Smooth muscle cell (in vitro differentiated cells): ENCODE results near the gene SPAAR. TPM values are rescaled to one million over a fixed set of nuclear protein-coding genes. Genes with fewer than 3 reads are reported as not detected.

Experiments
- DNase-seq: peaks from one replicate; lab custom pipeline; 2025; ENCODE audit not compliant: unreplicated experiment; lab: John Stamatoyannopoulos, UW
- H2AFZ ChIP-seq: fragments of 200-600 bp; sonication (generic); 2 replicates; pipeline ENCODE4 v1.6.0; 2016; ENCODE audit warnings: antibody characterized with exemption, low read depth, mild to moderate bottlenecking
- H3F3A ChIP-seq: fragments of 200-600 bp; sonication (generic); 2 replicates; pipeline ENCODE4 v1.6.0; 2017; ENCODE audit warnings: antibody characterized with exemption, low read depth
- H3K27ac ChIP-seq: fragments of 200-600 bp; sonication (generic); 2 replicates; pipeline ENCODE4 v1.5.1; 2016; ENCODE audit warnings: low read depth, mild to moderate bottlenecking
- H3K27me3 ChIP-seq: fragments of 200-600 bp; sonication (generic); 2 replicates; pipeline ENCODE4 v1.6.1; 2016; ENCODE audit warnings: low read depth, mild to moderate bottlenecking
- H3K36me3 ChIP-seq: fragments of 200-600 bp; sonication (generic); 2 replicates; pipeline ENCODE4 v1.5.1; 2016; ENCODE audit warnings: low read depth
- H3K4me1 ChIP-seq: fragments of 200-600 bp; sonication (generic); 2 replicates; pipeline ENCODE4 v1.5.1; 2016; ENCODE audit warnings: low read depth
- H3K4me2 ChIP-seq: fragments of 200-600 bp; sonication (generic); 2 replicates; pipeline ENCODE4 v1.6.0; 2016; ENCODE audit warnings: mild to moderate bottlenecking
- H3K4me3 ChIP-seq: fragments of 200-600 bp; sonication (generic); 2 replicates; pipeline ENCODE4 v1.5.1; 2016; ENCODE audit warnings: mild to moderate bottlenecking
- H3K79me2 ChIP-seq: fragments of 200-600 bp; sonication (generic); 2 replicates; pipeline ENCODE4 v1.6.0; 2016; ENCODE audit warnings: low read depth, mild to moderate bottlenecking
- H3K9ac ChIP-seq: fragments of 200-600 bp; sonication (generic); 2 replicates; pipeline ENCODE4 v1.6.0; 2016; ENCODE audit warnings: low read depth
- H3K9me3 ChIP-seq: fragments of 200-600 bp; sonication (generic); replicated peaks from 2 replicates; pipeline ENCODE4 v1.5.1; 2016; ENCODE audit warnings: low read depth
- H4K20me1 ChIP-seq: fragments of 200-600 bp; sonication (generic); 2 replicates; pipeline ENCODE4 v1.6.0; 2016; ENCODE audit warnings: low read depth
- WGBS: methylation state at CpG from one replicate; pipeline ENCODE4 v1.1.7; 2016; ENCODE audit warnings: low lambda C conversion rate; 5-methylcytosine and 5-hydroxymethylcytosine counted together
- polyA plus RNA-seq: library from polyadenylated mRNA; unstranded; fragments of >200 nt; fragmentation: Nextera tagmentation; extraction: Ambion mirVana; gene quantifications from 2 replicates; pipeline ENCODE4 v1.2.1, GENCODE V29; 2016
- total RNA-seq: library from RNA; depleted of rRNA; stranded (reverse); fragments of >200 nt; gene quantifications from 2 replicates; pipeline ENCODE4 v1.2.3, GENCODE V29; 2014
- TF ChIP-seq, protein P1 (sequence below): fragments of 200-600 bp; sonication (generic); IDR thresholded peaks from 2 replicates; pipeline ENCODE4 v1.5.1; 2017; ENCODE audit warnings: borderline replicate concordance, mild to moderate bottlenecking, antibody characterized with exemption; ENCODE audit not compliant: insufficient read depth, poor library complexity, severe bottlenecking

The SPAAR gene
- total and polyA plus RNA-seq, 2 experiments from 2014 or later, result 0.26 TPM; not detected in 1

DNA sequence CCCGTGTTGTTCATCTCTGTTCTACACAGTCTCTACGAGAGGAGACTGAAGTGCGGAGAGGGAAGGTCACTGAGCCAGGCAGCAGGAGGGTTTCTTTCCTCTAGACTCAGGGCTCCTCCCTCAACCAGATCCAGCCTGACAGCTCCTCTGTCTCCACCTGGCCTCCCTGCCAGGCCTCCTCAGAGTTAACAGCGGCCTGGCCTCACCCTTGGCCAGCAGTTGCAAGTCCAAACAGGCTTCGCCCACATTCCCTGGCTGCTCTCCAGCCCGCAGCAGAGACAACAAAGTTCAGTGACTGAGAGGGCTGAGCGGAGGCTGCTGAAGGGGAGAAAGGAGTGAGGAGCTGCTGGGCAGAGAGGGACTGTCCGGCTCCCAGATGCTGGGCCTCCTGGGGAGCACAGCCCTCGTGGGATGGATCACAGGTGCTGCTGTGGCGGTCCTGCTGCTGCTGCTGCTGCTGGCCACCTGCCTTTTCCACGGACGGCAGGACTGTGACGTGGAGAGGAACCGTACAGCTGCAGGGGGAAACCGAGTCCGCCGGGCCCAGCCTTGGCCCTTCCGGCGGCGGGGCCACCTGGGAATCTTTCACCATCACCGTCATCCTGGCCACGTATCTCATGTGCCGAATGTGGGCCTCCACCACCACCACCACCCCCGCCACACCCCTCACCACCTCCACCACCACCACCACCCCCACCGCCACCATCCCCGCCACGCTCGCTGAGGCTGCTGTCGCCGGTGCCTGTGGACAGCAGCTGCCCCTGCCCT is 3.2 kb upstream of the SPAAR start, which contains the start of gene HRCT1:
HRCT1 (plus strand) TSS at position 291 of the 768 bp plus-strand sequence; CDS start at position 377, 86 bp downstream.
- Histone ChIP-seq H3K4me1 (peaks cover 26% of the 10 kb centered on the region), H3K36me3 (no peaks in the 10 kb centered on the region), H3K27me3 (no peaks in the 10 kb centered on the region), H3F3A (peaks cover 12% of the 10 kb centered on the region), H3K4me2 (peak within 1 kb of the TSS; percentile 68), H3K27ac (peak within 1 kb of the TSS; percentile 66), H3K79me2 (no peaks in the 10 kb centered on the region), H3K9me3 (no peaks in the 10 kb centered on the region), H2AFZ (peak within 1 kb of the TSS; percentile 10), H4K20me1 (no peaks in the 10 kb centered on the region), H3K4me3 (no peak within 1 kb of the TSS), H3K9ac (no peak within 1 kb of the TSS)
- TF ChIP-seq, protein P1, sequence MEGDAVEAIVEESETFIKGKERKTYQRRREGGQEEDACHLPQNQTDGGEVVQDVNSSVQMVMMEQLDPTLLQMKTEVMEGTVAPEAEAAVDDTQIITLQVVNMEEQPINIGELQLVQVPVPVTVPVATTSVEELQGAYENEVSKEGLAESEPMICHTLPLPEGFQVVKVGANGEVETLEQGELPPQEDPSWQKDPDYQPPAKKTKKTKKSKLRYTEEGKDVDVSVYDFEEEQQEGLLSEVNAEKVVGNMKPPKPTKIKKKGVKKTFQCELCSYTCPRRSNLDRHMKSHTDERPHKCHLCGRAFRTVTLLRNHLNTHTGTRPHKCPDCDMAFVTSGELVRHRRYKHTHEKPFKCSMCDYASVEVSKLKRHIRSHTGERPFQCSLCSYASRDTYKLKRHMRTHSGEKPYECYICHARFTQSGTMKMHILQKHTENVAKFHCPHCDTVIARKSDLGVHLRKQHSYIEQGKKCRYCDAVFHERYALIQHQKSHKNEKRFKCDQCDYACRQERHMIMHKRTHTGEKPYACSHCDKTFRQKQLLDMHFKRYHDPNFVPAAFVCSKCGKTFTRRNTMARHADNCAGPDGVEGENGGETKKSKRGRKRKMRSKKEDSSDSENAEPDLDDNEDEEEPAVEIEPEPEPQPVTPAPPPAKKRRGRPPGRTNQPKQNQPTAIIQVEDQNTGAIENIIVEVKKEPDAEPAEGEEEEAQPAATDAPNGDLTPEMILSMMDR, result no peak
- DNase-seq, result no peak
- 69% methylated on average over 22 of the region's 30 CpGs for WGBS

- no peak for DNase-seq
Measured at GRCh38 chr9:35906923-35907699, 2.2 kb upstream of the SPAAR start.

GRCh38 chr9:35907711-35908503 is 1.4 kb upstream of the SPAAR start:
- H3K4me3 ChIP-seq, result no peak overlapping the region

More at GRCh38 chr9:35906923-35907699, 2.2 kb upstream of the SPAAR start:
- WGBS, result 40% methylated on average over 14 of the region's 14 CpGs
- H3K4me2 ChIP-seq, result peak overlapping the region; percentile 68
- H3K79me2 ChIP-seq, result no peaks in the 10 kb centered on the region
- no peak overlapping the region for H3K4me3 ChIP-seq
- TF ChIP-seq, protein P1, result no peak
- H3K27ac ChIP-seq, result peak overlapping the region; percentile 66
- peak overlapping the region; percentile 10 for H2AFZ ChIP-seq
- no peaks in the 10 kb centered on the region for H3K36me3 ChIP-seq
- no peak overlapping the region for H3K9ac ChIP-seq
- H4K20me1 ChIP-seq, result no peaks in the 10 kb centered on the region
- H3K4me1 ChIP-seq, result peaks cover 26% of the 10 kb centered on the region
- H3F3A ChIP-seq, result peaks cover 12% of the 10 kb centered on the region
- H3K9me3 ChIP-seq, result no peaks in the 10 kb centered on the region
- H3K27me3 ChIP-seq, result no peaks in the 10 kb centered on the region

More at GRCh38 chr9:35907711-35908503, 1.4 kb upstream of the SPAAR start:
- H3F3A ChIP-seq, result peaks cover 12% of the 10 kb centered on the region
- no peaks in the 10 kb centered on the region for H3K79me2 ChIP-seq
- no peaks in the 10 kb centered on the region for H3K36me3 ChIP-seq
- H4K20me1 ChIP-seq, result no peaks in the 10 kb centered on the region
- no peak for DNase-seq
- WGBS, result 30% methylated on average over 13 of the region's 13 CpGs
- H3K9ac ChIP-seq, result no peak overlapping the region
- TF ChIP-seq, protein P1, result no peak
- H3K4me1 ChIP-seq, result peaks cover 26% of the 10 kb centered on the region
- no peaks in the 10 kb centered on the region for H3K27me3 ChIP-seq
- H2AFZ ChIP-seq, result peak overlapping the region; percentile 16
- H3K27ac ChIP-seq, result peak overlapping the region; percentile 66
- H3K4me2 ChIP-seq, result peak overlapping the region; percentile 68
- no peaks in the 10 kb centered on the region for H3K9me3 ChIP-seq
